GM19395 (cell line): ENCODE data around the gene RASGRP1.

Experiments used
- ATAC-seq: cut with Tn5 transposase; IDR thresholded peaks from one replicate; pipeline ENCODE4 v1.9.1; 2021; ENCODE audit warnings: mild to moderate bottlenecking, moderate library complexity; ENCODE audit not compliant: unreplicated experiment

Gene RASGRP1

GRCh38 chr15:38508647-38509046 is 56.0 kb downstream of the RASGRP1 start:
- ATAC-seq, result peak; percentile 65

GRCh38 chr15:38507570-38507969 is 57.0 kb downstream of the RASGRP1 start:
- ATAC-seq, result no peak

GRCh38 chr15:38506997-38507396 is 57.6 kb downstream of the RASGRP1 start:
- ATAC-seq, result no peak

- ATAC-seq, result no peak
These were observed 59.7 kb downstream of the RASGRP1 start for GRCh38 chr15:38504680-38505467.

DNA sequence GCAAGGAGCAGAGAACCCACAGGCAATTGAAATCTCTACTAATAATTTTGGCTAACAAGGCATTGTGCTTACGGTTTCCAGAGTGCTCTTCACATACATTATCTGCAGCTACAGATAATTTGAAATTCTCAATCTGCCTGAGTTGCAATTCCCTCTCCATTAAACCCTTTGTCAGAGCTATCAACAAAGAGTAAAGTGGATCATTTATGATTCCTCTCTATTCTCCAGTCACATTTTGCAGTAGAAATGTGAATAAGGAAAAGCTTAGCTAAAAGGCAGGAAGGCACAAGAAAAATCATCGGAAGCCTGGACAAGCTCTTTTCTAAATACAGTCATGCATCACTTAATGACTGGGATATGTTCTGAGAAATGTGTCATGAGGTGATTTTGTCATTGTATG is 61.1 kb downstream of the RASGRP1 start:
- no peak for ATAC-seq

DNA sequence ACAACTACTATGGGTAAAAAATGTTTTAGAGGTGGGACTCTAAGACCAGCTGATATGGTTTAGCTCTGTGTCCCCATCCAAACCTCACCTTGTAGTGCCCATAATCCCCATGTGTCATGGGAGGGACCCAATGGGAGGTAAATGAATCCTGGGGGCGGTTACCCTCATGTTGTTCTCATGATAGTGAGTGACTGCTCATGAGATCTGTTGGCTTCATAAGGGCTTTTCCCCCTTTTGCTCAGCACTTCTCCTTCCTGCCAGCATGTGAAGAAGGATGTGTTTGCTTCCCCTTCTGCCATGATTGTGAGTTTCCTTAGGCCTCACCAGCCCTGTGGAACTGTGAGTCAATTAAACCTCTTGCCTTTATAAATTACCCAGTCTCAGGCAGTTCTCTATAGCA is 65.0 kb downstream of the RASGRP1 start:
- no peak for ATAC-seq

DNA sequence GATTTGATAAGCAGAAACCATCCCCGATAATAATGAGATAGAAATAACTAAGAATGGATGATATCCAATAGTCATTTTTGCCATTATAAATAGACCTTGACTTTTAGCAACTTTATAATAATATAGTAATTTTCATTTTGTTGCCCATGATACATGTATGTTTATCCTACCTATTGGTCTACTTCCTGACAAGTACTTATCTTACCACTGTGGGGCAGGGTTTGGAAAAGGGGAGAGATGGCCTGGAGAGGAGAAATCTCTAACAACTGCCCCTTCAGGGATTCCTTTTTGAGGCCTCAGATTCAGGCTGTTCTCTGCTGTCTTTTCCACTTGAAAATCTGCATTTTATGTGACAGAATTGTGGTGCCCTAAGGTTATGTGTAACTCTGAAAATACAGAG is 68.5 kb downstream of the RASGRP1 start:
- ATAC-seq, result no peak

DNA sequence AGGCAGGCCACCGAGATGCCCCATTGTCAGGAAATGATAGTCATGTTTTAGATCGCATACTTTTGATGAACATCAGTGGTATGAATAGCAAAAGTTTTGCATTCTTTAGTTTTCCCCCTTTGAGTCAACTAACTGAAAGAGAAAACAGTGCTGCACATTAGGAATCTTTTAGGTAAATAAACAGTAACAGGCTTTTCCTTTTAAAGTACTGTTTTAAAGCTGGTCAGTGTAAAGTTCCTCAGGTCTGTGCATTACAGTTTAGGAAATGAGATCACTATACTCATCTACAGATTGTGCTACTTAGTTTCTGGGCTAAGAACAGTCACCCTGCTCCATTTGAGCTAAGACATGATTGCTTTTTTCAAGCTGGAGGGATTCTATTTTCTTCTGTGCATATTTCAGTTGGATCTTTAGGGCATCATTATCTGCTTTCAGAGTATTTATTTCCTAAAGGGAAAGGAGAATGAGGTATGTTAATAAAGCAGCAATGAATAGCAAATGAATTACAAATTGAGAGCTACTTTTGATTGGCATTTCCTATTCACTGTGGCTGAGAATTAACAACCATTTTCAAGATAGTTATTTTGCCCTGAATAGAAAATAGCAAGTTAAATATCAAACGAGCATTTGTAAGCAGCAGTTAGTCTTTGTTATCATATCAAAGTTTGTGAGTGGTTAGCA is 74.2 kb downstream of the RASGRP1 start:
- no peak for ATAC-seq

DNA sequence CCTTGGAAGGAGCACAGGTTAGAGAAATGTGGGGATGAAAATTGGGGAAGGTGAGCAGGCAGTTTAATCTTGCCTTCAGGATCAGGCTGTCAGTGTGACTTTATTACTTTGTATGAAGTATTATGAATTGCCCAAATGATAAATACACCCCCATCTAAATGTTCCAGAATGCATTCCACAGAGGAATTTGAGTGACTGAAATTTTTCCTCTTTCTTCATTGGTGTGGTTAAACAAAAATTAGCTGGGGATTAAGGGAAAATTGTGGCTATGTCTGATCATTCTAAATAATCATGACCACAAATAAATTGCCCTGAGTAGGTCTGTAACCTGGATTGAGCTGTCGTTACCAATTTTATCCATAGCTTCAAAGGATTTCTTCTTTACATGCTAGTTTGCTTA is 77.2 kb downstream of the RASGRP1 start:
- no peak for ATAC-seq

DNA sequence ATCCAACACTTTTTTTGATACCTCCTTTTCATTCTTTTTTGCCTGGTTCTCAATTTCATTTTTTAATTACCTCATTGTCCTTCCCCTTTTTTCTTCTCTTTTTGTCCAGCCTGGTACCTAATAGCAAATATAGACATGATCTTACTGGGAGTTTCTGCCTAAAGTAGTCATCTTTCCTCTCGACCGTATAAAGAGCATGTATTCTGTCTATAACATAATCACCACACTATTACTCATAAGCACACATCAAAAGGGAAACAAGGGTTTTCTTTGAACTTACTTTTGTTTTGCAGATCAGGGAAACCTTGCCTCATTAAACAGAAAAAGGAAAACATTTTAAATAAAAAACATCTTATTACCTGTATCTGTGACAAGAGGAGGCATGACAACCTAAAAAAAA is 77.7 kb downstream of the RASGRP1 start:
- ATAC-seq, result no peak

DNA sequence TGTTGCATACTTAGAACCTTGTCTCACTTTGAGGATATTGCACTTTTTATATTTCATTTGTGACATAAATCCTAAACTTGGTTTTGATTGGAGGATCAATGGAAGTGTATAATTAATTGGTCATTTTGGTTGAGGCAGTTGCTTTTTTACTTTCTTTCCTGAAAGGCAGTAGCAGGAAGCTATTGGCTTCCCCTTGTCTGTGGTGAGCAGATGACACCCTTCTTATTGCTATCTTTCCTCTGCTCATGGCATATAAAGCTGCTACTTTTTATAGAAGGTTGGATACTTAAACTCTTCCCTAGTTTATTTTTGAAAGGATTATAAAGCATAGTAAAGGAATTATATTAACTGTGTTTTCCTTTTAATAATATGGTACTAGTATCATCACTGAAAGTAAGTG is 82.0 kb downstream of the RASGRP1 start:
- no peak for ATAC-seq

GRCh38 chr15:38481761-38482160 is 82.9 kb downstream of the RASGRP1 start:
- no peak for ATAC-seq

DNA sequence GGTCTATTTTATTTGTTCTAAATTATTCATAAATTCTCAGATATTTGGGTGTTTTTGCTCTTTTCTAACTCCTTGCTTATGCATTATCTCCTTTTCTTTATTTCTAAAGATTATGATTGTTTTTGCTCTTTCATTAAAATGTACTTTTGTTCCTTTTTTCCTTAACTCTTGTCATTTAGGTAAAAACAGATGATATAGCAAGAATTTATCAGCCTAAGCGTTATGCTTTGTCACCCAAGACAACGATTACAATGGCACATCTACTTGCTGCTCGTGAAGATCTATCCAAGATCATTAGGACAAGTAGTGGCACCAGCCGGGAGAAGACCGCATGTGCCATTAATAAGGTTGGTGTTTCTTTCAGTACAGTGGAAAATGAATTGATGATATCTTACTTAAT is 83.5 kb downstream of the RASGRP1 start:
- ATAC-seq, result no peak

- no peak for ATAC-seq
These were observed 84.9 kb downstream of the RASGRP1 start for GRCh38 chr15:38479756-38480155.

DNA sequence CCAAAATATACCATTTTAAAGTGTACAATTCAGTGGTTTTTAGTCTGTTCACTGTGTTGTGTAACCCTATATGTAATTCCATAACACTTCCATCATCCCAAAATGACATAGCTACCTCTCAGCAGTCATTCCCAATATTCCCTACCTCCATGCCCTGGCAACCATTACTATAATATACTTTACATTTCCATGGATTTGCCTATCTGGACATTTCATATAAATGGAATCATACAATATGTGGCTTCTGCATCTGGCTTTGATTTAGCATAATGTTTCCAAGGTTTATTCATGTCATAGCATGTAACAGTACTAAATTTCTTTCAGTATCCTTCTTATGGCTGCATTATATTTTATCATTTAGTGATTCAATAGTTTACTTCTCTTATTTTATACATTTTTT is 85.3 kb downstream of the RASGRP1 start:
- no peak for ATAC-seq

DNA sequence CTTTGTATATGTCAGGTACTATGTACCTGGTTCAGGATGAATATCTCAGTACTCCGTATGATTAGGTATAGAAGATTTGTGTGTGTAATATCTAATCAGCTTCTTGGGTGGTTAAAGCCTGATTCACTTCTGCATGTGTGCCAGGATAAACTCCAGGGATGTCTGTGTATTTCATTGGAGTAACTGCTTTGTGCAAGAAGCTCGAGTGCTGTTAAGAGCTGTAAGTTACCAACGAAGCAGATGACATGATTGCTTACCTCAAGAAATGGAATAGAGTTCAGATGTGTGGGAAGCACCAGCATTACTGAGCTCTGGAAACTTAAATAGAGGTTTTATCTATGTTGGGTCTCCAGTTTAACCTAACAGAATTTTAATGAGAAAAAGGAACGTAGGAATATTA is 87.0 kb downstream of the RASGRP1 start:
- ATAC-seq, result no peak

DNA sequence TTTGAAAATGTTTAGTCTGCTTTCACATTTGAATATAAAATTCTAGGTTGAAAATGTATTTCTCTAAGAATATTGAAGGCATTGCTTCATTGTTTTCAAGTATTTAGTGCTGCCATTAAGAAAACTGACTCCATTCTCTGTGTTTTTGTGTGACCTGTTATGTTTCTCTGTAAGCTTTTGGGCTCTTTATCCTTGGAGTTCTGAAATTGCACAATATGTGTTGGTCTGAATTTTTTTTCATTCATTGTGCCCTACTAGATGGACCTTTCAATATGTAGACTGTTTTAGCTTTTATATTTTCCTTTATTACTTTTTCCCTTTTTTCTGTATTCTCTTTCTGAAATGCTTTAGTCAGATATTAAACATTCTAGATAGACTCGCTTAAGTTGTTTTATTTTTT is 88.5 kb downstream of the RASGRP1 start:
- ATAC-seq, result no peak

GRCh38 chr15:38475361-38475760 is 89.3 kb downstream of the RASGRP1 start:
- ATAC-seq, result no peak

- peak; percentile 94 for ATAC-seq
These were observed 90.4 kb downstream of the RASGRP1 start for GRCh38 chr15:38474155-38474757.

DNA sequence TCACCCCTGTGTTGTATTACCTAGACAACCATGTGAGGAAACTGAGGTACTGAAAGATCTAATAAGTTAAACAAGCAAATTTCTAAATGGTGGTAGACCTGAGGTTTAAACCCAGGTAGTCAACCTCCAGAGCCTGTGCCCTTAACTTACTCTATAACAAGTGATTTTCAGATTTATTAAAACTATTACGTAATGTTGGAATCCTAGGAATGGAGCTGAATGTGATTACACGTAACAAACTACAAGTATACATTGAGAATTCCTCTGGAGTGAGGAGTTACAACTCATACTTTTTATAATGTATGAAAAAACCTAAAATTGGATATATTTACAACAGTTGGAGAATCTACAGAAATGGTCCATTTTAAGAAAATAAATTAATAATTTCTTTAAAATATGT is 92.6 kb downstream of the RASGRP1 start:
- ATAC-seq, result no peak

GRCh38 chr15:38470816-38471215 is 93.8 kb downstream of the RASGRP1 start:
- no peak for ATAC-seq

DNA sequence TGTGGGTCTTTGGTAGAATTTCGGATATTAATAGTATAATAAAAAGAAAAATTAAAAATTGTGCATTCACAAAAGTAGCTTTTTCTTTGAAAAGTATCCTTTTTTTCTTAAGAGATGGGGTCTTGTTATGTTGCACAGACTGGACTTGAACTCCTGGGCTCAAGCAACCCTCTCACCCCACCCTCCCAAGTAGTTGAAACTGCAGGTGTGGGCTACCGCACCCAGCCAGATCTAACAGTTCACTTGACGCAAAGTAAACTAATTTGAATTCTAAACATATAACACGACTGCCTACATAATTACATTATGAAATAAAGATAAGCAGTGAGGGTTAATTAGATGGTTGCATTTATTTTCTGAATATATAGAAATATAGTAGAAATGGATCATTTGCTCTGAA is 99.9 kb downstream of the RASGRP1 start:
- no peak for ATAC-seq
